ENCODE measurements around the gene URAD.

URAD gene

GRCh38 chr13:27933580-27934328 lies 54.7 kb downstream of the URAD start:
- DNase-seq = no peak
- H3K9me3 Mint-ChIP-seq = no peaks in the 10 kb centered on the region
- no peaks in the 10 kb centered on the region for H3K36me3 Mint-ChIP-seq
- peaks cover 56 to 57% of the 10 kb centered on the region in 2 donors for H3K27me3 Mint-ChIP-seq
- no peak for ATAC-seq (replicated peaks)
- no peak overlapping the region for H3K4me3 Mint-ChIP-seq
- H3K4me1 Mint-ChIP-seq = peaks cover under 1 to 3% of the 10 kb centered on the region in 2 donors
- H3K27ac Mint-ChIP-seq = no peak overlapping the region

GRCh38 chr13:27933118-27933517 lies 55.4 kb downstream of the URAD start:
- peaks cover 4 to 7% of the 10 kb centered on the region in 2 donors for H3K4me1 Mint-ChIP-seq
- no peak for ATAC-seq (replicated peaks)
- H3K36me3 Mint-ChIP-seq = peaks cover 0 to under 1% of the 10 kb centered on the region in 2 donors
- H3K4me3 Mint-ChIP-seq = no peak overlapping the region
- no peak overlapping the region for H3K27ac Mint-ChIP-seq
- H3K9me3 Mint-ChIP-seq = peaks cover 0 to under 1% of the 10 kb centered on the region in 2 donors
- DNase-seq = no peak
- peaks cover 61 to 63% of the 10 kb centered on the region in 2 donors for H3K27me3 Mint-ChIP-seq

GRCh38 chr13:27929868-27930267 lies 58.6 kb downstream of the URAD start:
- Mint-ChIP-seq H3K9me3 (peaks cover 6% of the 10 kb centered on the region in 2 donors), H3K27me3 (peaks cover 83 to 84% of the 10 kb centered on the region in 2 donors), H3K4me3 (no peak overlapping the region), H3K4me1 (peaks cover 20 to 24% of the 10 kb centered on the region in 2 donors), H3K27ac (no peak overlapping the region), H3K36me3 (peaks cover 0 to 12% of the 10 kb centered on the region in 2 donors)
- no peak for ATAC-seq (replicated peaks)
- no peak for DNase-seq

- H3K4me3 Mint-ChIP-seq = no peak overlapping the region
- no peak for DNase-seq
- peaks cover 21 to 24% of the 10 kb centered on the region in 2 donors for H3K4me1 Mint-ChIP-seq
- peaks cover 86 to 89% of the 10 kb centered on the region in 2 donors for H3K27me3 Mint-ChIP-seq
- peak overlapping the region; percentile 67 for H3K27ac Mint-ChIP-seq
- H3K36me3 Mint-ChIP-seq = peaks cover 0 to 14% of the 10 kb centered on the region in 2 donors
- ATAC-seq (replicated peaks) = no peak
- peaks cover 6 to 7% of the 10 kb centered on the region in 2 donors for H3K9me3 Mint-ChIP-seq
Measured at GRCh38 chr13:27928805-27929753, 59.4 kb downstream of the URAD start.

GRCh38 chr13:27928353-27928804 lies 60.1 kb downstream of the URAD start:
- H3K4me3 Mint-ChIP-seq = peak overlapping the region in 1 of 2 donors; percentile 57
- H3K36me3 Mint-ChIP-seq = peaks cover 0 to 15% of the 10 kb centered on the region in 2 donors
- peaks cover 25 to 27% of the 10 kb centered on the region in 2 donors for H3K4me1 Mint-ChIP-seq
- ATAC-seq (replicated peaks) (no peak), DNase-seq (no peak)
- H3K9me3 Mint-ChIP-seq = peaks cover 6 to 7% of the 10 kb centered on the region in 2 donors
- peak overlapping the region; percentile 87 for H3K27ac Mint-ChIP-seq
- peaks cover 87 to 90% of the 10 kb centered on the region in 2 donors for H3K27me3 Mint-ChIP-seq

All from stimulated activated naive B cell treated with anti-CD40 and anti-IgM and Interleukin-4, amounts not matched to agents 10 μg/mL and 1 μg/mL and 100 μg/mL, for 72 hours (primary cell).